ENCODE data around the gene PSD4.

The PSD4 gene

DNA sequence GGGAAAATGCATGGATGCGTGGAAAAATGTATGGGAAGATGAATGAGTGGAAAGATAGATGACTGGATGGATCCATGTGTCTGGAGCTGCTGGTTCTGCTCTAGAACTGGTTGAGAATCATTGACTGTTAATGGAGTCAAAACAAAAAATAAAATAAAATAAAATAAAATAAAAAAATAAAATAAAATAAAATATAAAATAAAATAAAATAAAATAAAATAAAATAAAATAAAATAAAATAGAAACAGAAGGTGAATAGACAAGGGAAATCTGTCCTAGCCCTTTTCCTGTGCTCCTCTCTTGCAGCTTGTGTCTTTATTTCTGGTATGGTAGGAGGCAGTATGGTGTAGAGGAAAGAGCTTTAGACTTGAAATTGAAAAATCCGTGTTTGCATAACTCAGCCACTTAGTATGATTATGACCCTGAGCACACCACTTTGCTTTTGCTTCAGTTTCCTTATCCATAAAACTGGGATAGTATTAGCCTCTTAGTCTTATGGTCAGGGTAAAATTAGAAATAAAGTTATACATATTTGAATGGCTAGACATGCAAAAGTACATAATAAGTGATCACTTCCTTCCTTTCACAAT, 51.0 kb downstream of the PSD4 start:
- H3K9me2 ChIP-seq (replicated peaks; ENCODE audit: insufficient read depth, low read length) = no peaks in the 10 kb centered on the region
- H4K20me1 ChIP-seq (ENCODE audit: low read depth, low read length) = no peaks in the 10 kb centered on the region
- no peak overlapping the region for H2AFZ ChIP-seq (ENCODE audit: low read depth, low read length, severe bottlenecking)
- no peaks in the 10 kb centered on the region for H3F3A ChIP-seq (ENCODE audit: insufficient read depth)
- no peak overlapping the region for H3K27ac ChIP-seq (ENCODE audit: low read depth, low read length)
- no peak for TF ChIP-seq EZH2phosphoT487 (conservative IDR thresholded peaks at IDR 0.05; ENCODE audit: low read length)
- no peak overlapping the region for H3K9ac ChIP-seq (ENCODE audit: low read length)
- no peaks in the 10 kb centered on the region for H3K79me2 ChIP-seq (ENCODE audit: insufficient read depth, low read length)
- no peak overlapping the region for H3K4me3 ChIP-seq (ENCODE audit: insufficient read depth, low read length, poor library complexity, severe bottlenecking)
- no peak overlapping the region for H3K4me2 ChIP-seq (ENCODE audit: low read depth, low read length, poor library complexity, severe bottlenecking)
- H3K9me3 ChIP-seq (ENCODE audit: insufficient read depth, low read length) = no peaks in the 10 kb centered on the region
- no peaks in the 10 kb centered on the region for H3K36me3 ChIP-seq (ENCODE audit: low read length)
- H3K27me3 ChIP-seq (ENCODE audit: low read length) = no peaks in the 10 kb centered on the region

- H3K9ac ChIP-seq (ENCODE audit: low read length) = no peak overlapping the region
- no peaks in the 10 kb centered on the region for H3K9me3 ChIP-seq (ENCODE audit: insufficient read depth, low read length)
- no peaks in the 10 kb centered on the region for H3K9me2 ChIP-seq (replicated peaks; ENCODE audit: insufficient read depth, low read length)
- TF ChIP-seq, protein P1, sequence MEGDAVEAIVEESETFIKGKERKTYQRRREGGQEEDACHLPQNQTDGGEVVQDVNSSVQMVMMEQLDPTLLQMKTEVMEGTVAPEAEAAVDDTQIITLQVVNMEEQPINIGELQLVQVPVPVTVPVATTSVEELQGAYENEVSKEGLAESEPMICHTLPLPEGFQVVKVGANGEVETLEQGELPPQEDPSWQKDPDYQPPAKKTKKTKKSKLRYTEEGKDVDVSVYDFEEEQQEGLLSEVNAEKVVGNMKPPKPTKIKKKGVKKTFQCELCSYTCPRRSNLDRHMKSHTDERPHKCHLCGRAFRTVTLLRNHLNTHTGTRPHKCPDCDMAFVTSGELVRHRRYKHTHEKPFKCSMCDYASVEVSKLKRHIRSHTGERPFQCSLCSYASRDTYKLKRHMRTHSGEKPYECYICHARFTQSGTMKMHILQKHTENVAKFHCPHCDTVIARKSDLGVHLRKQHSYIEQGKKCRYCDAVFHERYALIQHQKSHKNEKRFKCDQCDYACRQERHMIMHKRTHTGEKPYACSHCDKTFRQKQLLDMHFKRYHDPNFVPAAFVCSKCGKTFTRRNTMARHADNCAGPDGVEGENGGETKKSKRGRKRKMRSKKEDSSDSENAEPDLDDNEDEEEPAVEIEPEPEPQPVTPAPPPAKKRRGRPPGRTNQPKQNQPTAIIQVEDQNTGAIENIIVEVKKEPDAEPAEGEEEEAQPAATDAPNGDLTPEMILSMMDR (IDR thresholded peaks at IDR 0.05; ENCODE audit: insufficient read depth, low read length, poor library complexity, severe bottlenecking) = no peak
- TF ChIP-seq EZH2phosphoT487 (conservative IDR thresholded peaks at IDR 0.05; ENCODE audit: low read length) = no peak
- no peaks in the 10 kb centered on the region for H3F3A ChIP-seq (ENCODE audit: insufficient read depth)
- H3K27me3 ChIP-seq (ENCODE audit: low read length) = no peaks in the 10 kb centered on the region
- H2AFZ ChIP-seq (ENCODE audit: low read depth, low read length, severe bottlenecking) = no peak overlapping the region
- H3K36me3 ChIP-seq (ENCODE audit: low read length) = no peaks in the 10 kb centered on the region
- no peak overlapping the region for H3K4me2 ChIP-seq (ENCODE audit: low read depth, low read length, poor library complexity, severe bottlenecking)
- H3K79me2 ChIP-seq (ENCODE audit: insufficient read depth, low read length) = no peaks in the 10 kb centered on the region
- no peaks in the 10 kb centered on the region for H4K20me1 ChIP-seq (ENCODE audit: low read depth, low read length)
- H3K4me3 ChIP-seq (ENCODE audit: insufficient read depth, low read length, poor library complexity, severe bottlenecking) = no peak overlapping the region
- no peak overlapping the region for H3K27ac ChIP-seq (ENCODE audit: low read depth, low read length)
Measured at GRCh38 chr2:113225263-113226259, 51.8 kb downstream of the PSD4 start.

DNA sequence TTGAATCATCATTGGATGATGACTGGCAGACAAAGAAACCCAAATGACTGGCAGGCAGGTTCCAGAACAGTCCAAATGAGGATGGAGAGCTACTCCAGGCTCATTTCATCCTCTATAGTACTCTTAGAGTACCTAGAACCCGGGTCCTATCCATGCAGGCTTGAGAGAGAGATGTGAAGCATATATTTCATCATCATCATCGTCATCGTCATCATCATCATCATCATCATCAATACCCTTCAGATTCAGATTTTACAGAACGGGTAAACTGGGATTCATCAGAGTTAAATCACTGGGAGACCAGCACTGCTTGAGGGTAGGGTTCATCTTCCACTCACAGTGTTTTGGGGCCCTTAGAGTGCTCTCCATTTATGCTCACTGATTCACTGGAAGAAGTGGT, 52.7 kb downstream of the PSD4 start:
- H3K27me3 ChIP-seq (ENCODE audit: low read length) = no peaks in the 10 kb centered on the region
- no peaks in the 10 kb centered on the region for H3K36me3 ChIP-seq (ENCODE audit: low read length)
- H3F3A ChIP-seq (ENCODE audit: insufficient read depth) = no peaks in the 10 kb centered on the region
- TF ChIP-seq, protein P1 (IDR thresholded peaks at IDR 0.05; ENCODE audit: insufficient read depth, low read length, poor library complexity, severe bottlenecking) = no peak
- no peak overlapping the region for H3K27ac ChIP-seq (ENCODE audit: low read depth, low read length)
- H3K9me3 ChIP-seq (ENCODE audit: insufficient read depth, low read length) = no peaks in the 10 kb centered on the region
- no peak overlapping the region for H3K4me3 ChIP-seq (ENCODE audit: insufficient read depth, low read length, poor library complexity, severe bottlenecking)
- no peak overlapping the region for H2AFZ ChIP-seq (ENCODE audit: low read depth, low read length, severe bottlenecking)
- no peak overlapping the region for H3K9ac ChIP-seq (ENCODE audit: low read length)
- H4K20me1 ChIP-seq (ENCODE audit: low read depth, low read length) = no peaks in the 10 kb centered on the region
- H3K4me2 ChIP-seq (ENCODE audit: low read depth, low read length, poor library complexity, severe bottlenecking) = no peak overlapping the region
- H3K9me2 ChIP-seq (replicated peaks; ENCODE audit: insufficient read depth, low read length) = no peaks in the 10 kb centered on the region
- no peaks in the 10 kb centered on the region for H3K79me2 ChIP-seq (ENCODE audit: insufficient read depth, low read length)

GRCh38 chr2:113227290-113227689, 53.5 kb downstream of the PSD4 start:
- TF ChIP-seq, protein P1 (IDR thresholded peaks at IDR 0.05; ENCODE audit: insufficient read depth, low read length, poor library complexity, severe bottlenecking) = no peak
- TF ChIP-seq EZH2phosphoT487 (conservative IDR thresholded peaks at IDR 0.05; ENCODE audit: low read length) = no peak
- Histone ChIP-seq H3K4me2 (ENCODE audit: low read depth, low read length, poor library complexity, severe bottlenecking) (no peak overlapping the region), H3K27ac (ENCODE audit: low read depth, low read length) (no peak overlapping the region)

More at GRCh38 chr2:113227290-113227689, 53.5 kb downstream of the PSD4 start:
- H2AFZ ChIP-seq (ENCODE audit: low read depth, low read length, severe bottlenecking) = no peak overlapping the region
- H3K79me2 ChIP-seq (ENCODE audit: insufficient read depth, low read length) = no peaks in the 10 kb centered on the region
- no peaks in the 10 kb centered on the region for H3K9me2 ChIP-seq (replicated peaks; ENCODE audit: insufficient read depth, low read length)
- H3K9ac ChIP-seq (ENCODE audit: low read length) = no peak overlapping the region
- no peak overlapping the region for H3K4me3 ChIP-seq (ENCODE audit: insufficient read depth, low read length, poor library complexity, severe bottlenecking)
- no peaks in the 10 kb centered on the region for H3K36me3 ChIP-seq (ENCODE audit: low read length)
- H3F3A ChIP-seq (ENCODE audit: insufficient read depth) = no peaks in the 10 kb centered on the region
- no peaks in the 10 kb centered on the region for H4K20me1 ChIP-seq (ENCODE audit: low read depth, low read length)
- H3K9me3 ChIP-seq (ENCODE audit: insufficient read depth, low read length) = no peaks in the 10 kb centered on the region
- no peaks in the 10 kb centered on the region for H3K27me3 ChIP-seq (ENCODE audit: low read length)
